PC-9 (cell line): ENCODE data around the gene ITCH. TPM values are rescaled to one million over a fixed set of nuclear protein-coding genes. Genes with fewer than 3 reads are reported as not detected.
"Not testable (repeated sequence)": the region's sequence is repeated elsewhere in the genome, so short reads cannot be mapped to it uniquely, and the experiment has no call there.

Source experiments
- BruUV-seq: library from RNA; stranded (reverse); fragments of 400-500 nt; replicated peaks from 2 replicates; lab custom pipeline; 2021; lab: Mats Ljungman, UMichigan
- CTCF ChIA-PET: fragments of 300-600 bp; sonication (Branson Sonifier 250); formaldehyde crosslinking; loops from one replicate; lab custom pipeline; 2022; ENCODE audit warnings: antibody characterized with exemption; lab: Charles Lee
- POLR2A ChIA-PET: fragments of 300-600 bp; sonication (Branson Sonifier 250); formaldehyde crosslinking; loops from one replicate; lab custom pipeline; 2022; ENCODE audit warnings: antibody characterized with exemption; ENCODE audit not compliant: unreplicated experiment; lab: Charles Lee
- DNase-seq, 2 experiments: peaks; one replicate each; pipeline versions ENCODE4 v3.0.0 to v3.0.0-alpha.2; 2015 to 2022; ENCODE audit warnings: mixed read lengths in 1 of 2
- H2AFZ ChIP-seq: fragments of 200-600 bp; sonication (generic); 2 replicates; pipeline ENCODE4 v1.8.1; 2017; ENCODE audit warnings: antibody characterized with exemption
- H3F3A ChIP-seq: fragments of 200-600 bp; sonication (generic); 2 replicates; pipeline ENCODE4 v1.8.1; 2017; ENCODE audit warnings: antibody characterized with exemption, mild to moderate bottlenecking, low read depth; ENCODE audit not compliant: insufficient read depth
- H3K27ac ChIP-seq: fragments of 200-600 bp; sonication (generic); 2 replicates; pipeline ENCODE4 v1.6.1; 2016; ENCODE audit warnings: mixed run types
- H3K27me3 ChIP-seq: fragments of 200-600 bp; sonication (generic); 2 replicates; pipeline ENCODE4 v1.6.1; 2016; ENCODE audit warnings: low read depth, mixed run types; ENCODE audit not compliant: insufficient read depth
- H3K36me3 ChIP-seq: fragments of 200-600 bp; sonication (generic); 2 replicates; pipeline ENCODE4 v1.6.1; 2016; ENCODE audit warnings: low read depth, mixed run types
- H3K4me1 ChIP-seq: fragments of 200-600 bp; sonication (generic); replicated peaks from 2 replicates; pipeline ENCODE4 v1.6.1; 2016; ENCODE audit warnings: mixed run types; ENCODE audit not compliant: insufficient read depth
- H3K4me2 ChIP-seq: fragments of 200-600 bp; sonication (generic); 2 replicates; pipeline ENCODE4 v1.6.1; 2017; ENCODE audit warnings: mixed run types
- H3K4me3 ChIP-seq: fragments of 200-600 bp; sonication (generic); 2 replicates; pipeline ENCODE4 v1.6.1; 2016; ENCODE audit warnings: mixed run types
- H3K79me2 ChIP-seq: fragments of 200-600 bp; sonication (generic); 2 replicates; pipeline ENCODE4 v1.6.1; 2017; ENCODE audit warnings: low read depth, mixed run types
- H3K9me2 ChIP-seq: fragments of 200-600 bp; sonication (generic); 2 replicates; pipeline ENCODE4 v1.8.1; 2017; ENCODE audit warnings: mild to moderate bottlenecking; ENCODE audit not compliant: insufficient read depth
- H3K9me3 ChIP-seq: fragments of 200-600 bp; sonication (generic); 2 replicates; pipeline ENCODE4 v1.8.1; 2016; ENCODE audit warnings: low read depth; ENCODE audit not compliant: insufficient read depth
- H4K20me1 ChIP-seq: fragments of 200-600 bp; sonication (generic); 2 replicates; pipeline ENCODE4 v1.8.1; 2017; ENCODE audit not compliant: insufficient read depth
- CTCF ChIP-seq: fragments of 200-600 bp; sonication (generic); conservative IDR thresholded peaks from 2 replicates; pipeline ENCODE4 v1.6.1; 2017; ENCODE audit warnings: mixed run types, antibody characterized with exemption, mild to moderate bottlenecking, moderate library complexity
- EZH2 ChIP-seq: fragments of 200-600 bp; sonication (generic); IDR thresholded peaks from 2 replicates; pipeline ENCODE4 v1.8.0; 2017; ENCODE audit warnings: antibody characterized with exemption, low read depth
- intact Hi-C: fragments of 100-400 bp; cut with micrococcal nuclease; formaldehyde crosslinking; loops from one replicate; pipeline ENCODE4 v1.10.0; 2022; ENCODE audit not compliant: unreplicated experiment
- total RNA-seq: library from RNA; stranded (reverse); gene quantifications from 2 replicates; pipeline ENCODE4 v1.2.3, GENCODE V29; 2021

The ITCH gene
- total RNA-seq, 1 experiment from 2014 or later = 144 TPM

GRCh38 chr20:34367155-34367554 lies 4.1 kb downstream of the ITCH start:
- peak overlapping the region; percentile 100 for H3K4me2 ChIP-seq
- POLR2A ChIA-PET = no interaction called here

GRCh38 chr20:34367911-34368310 lies 4.8 kb downstream of the ITCH start:
- H4K20me1 ChIP-seq, BruUV-seq, H3K9me3 ChIP-seq, H3K9me2 ChIP-seq, H3K27me3 ChIP-seq, DNase-seq, H2AFZ ChIP-seq: not testable (repeated sequence)
- Histone ChIP-seq H3K4me2 (peak overlapping the region; percentile 100), H3K79me2 (peaks cover 96% of the 10 kb centered on the region), H3K36me3 (peaks cover 68% of the 10 kb centered on the region), H3K27ac (peak overlapping the region; percentile 94), H3K4me3 (peak overlapping the region; percentile 10; the same call in 1 of the 2 replicates), H3K4me1 (peaks cover 61% of the 10 kb centered on the region), H3F3A (peaks cover 60% of the 10 kb centered on the region)
- POLR2A ChIA-PET = interaction anchor here (0.5 kb wide), 1 partner anchor 44 kb away, joined by 3 read pairs; no protein-coding TSS in a partner anchor
- CTCF ChIA-PET = interaction anchor here (0.6 to 0.7 kb wide), 2 partner anchors 105 to 191 kb away, joined by 3 to 7 read pairs; no protein-coding TSS in a partner anchor
- intact Hi-C loops = loop anchor here (2.0 kb wide), 1 partner anchor 23 kb away; no protein-coding TSS in a partner anchor

More at GRCh38 chr20:34367155-34367554, 4.1 kb downstream of the ITCH start:
- Histone ChIP-seq H3K27me3 (no peaks in the 10 kb centered on the region), H3K27ac (peak overlapping the region; percentile 94), H3K79me2 (peaks cover 96% of the 10 kb centered on the region), H3K36me3 (peaks cover 63% of the 10 kb centered on the region), H2AFZ (no peak overlapping the region), H4K20me1 (no peaks in the 10 kb centered on the region; the same call in 1 of the 2 replicates), H3K9me3 (no peaks in the 10 kb centered on the region), H3K9me2 (no peaks in the 10 kb centered on the region), H3K4me1 (peaks cover 68% of the 10 kb centered on the region), H3F3A (peaks cover 65% of the 10 kb centered on the region), H3K4me3 (peak overlapping the region; percentile 91; the same call in 1 of the 2 replicates)
- TF ChIP-seq CTCF (no peak), EZH2 (no peak)
- no peak for DNase-seq
- CTCF ChIA-PET = no interaction called here
- no TSS peak for BruUV-seq
- intact Hi-C loops = no loop called here

GRCh38 chr20:34368547-34368946 lies 5.5 kb downstream of the ITCH start:
- Histone ChIP-seq H3F3A (peaks cover 66% of the 10 kb centered on the region), H3K36me3 (peaks cover 75% of the 10 kb centered on the region), H3K9me3 (no peaks in the 10 kb centered on the region), H3K4me2 (peak overlapping the region; percentile 100), H3K27ac (peak overlapping the region; percentile 94), H3K9me2 (no peaks in the 10 kb centered on the region), H3K27me3 (no peaks in the 10 kb centered on the region), H3K4me1 (peaks cover 61% of the 10 kb centered on the region), H4K20me1 (no peaks in the 10 kb centered on the region; the same call in 1 of the 2 replicates), H3K79me2 (peaks cover 97% of the 10 kb centered on the region), H2AFZ (no peak overlapping the region), H3K4me3 (peak overlapping the region; percentile 10; the same call in 1 of the 2 replicates)
- ChIA-PET POLR2A (interaction anchor here (0.5 kb wide), 1 partner anchor 45 kb away, joined by 3 read pairs; no protein-coding TSS in a partner anchor), CTCF (interaction anchor here (0.6 kb wide), 1 partner anchor 104 kb away, joined by 3 read pairs; no protein-coding TSS in a partner anchor)
- TSS peak; percentile 62 for BruUV-seq
- intact Hi-C loops = loop anchor here (2.0 kb wide), 1 partner anchor 22 kb away; no protein-coding TSS in a partner anchor
- no peak for TF ChIP-seq EZH2
- no peak for TF ChIP-seq CTCF
- no peak for DNase-seq
